ENCODE measurements around the gene SMYD4.
"Not testable (repeated sequence)": the region's sequence is repeated elsewhere in the genome, so short reads cannot be mapped to it uniquely, and the experiment has no call there.

SMYD4 gene, protein sequence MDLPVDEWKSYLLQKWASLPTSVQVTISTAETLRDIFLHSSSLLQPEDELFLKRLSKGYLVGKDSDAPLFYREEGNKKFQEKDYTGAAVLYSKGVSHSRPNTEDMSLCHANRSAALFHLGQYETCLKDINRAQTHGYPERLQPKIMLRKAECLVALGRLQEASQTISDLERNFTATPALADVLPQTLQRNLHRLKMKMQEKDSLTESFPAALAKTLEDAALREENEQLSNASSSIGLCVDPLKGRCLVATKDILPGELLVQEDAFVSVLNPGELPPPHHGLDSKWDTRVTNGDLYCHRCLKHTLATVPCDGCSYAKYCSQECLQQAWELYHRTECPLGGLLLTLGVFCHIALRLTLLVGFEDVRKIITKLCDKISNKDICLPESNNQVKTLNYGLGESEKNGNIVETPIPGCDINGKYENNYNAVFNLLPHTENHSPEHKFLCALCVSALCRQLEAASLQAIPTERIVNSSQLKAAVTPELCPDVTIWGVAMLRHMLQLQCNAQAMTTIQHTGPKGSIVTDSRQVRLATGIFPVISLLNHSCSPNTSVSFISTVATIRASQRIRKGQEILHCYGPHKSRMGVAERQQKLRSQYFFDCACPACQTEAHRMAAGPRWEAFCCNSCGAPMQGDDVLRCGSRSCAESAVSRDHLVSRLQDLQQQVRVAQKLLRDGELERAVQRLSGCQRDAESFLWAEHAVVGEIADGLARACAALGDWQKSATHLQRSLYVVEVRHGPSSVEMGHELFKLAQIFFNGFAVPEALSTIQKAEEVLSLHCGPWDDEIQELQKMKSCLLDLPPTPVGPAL

DNA sequence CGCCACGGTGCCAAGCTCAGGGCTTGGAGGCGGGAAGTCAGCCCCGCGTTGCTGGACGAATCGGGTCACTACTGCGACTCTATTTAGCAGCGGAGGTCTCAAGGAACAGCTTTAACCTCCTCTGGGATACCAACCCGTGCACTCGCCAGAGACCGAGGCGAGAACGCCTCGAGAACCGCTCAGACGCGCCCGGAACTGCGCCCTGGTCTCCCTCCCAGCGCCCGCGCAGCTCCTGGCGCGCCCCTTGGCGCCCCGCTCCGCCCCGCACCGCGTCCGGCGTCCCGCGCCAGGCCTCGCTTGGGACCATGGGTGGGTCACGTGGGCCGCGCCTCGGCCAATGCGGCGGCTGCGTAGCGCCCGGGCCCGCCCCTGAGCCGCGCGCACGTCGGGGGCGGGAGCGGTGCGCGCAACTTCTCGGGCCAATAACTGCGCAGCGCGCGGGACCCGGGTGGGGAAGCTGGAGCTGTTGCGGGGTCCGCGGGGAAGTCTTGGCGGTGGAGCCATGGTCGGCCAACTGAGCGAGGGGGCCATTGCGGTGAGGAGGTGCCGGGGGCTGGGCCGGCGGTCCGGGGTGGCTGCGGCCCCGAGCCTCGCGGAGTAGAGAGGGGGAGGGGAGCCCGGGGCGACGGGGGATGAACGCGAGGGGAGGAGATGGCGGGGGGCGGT lies at the start of gene SMYD4, which contains the start of gene RPA1:
Gene SMYD4, minus strand, starts transcription at position 311 of the 666 bp plus-strand sequence. CDS start 1,908 bp downstream, outside the sequence.
Gene RPA1, plus strand, starts transcription at position 414 of the 666 bp plus-strand sequence. Its CDS starts 89 bp downstream, at position 503.
- peak; percentile 88 for DNase-seq (ENCODE audit: low spot score)

DNA sequence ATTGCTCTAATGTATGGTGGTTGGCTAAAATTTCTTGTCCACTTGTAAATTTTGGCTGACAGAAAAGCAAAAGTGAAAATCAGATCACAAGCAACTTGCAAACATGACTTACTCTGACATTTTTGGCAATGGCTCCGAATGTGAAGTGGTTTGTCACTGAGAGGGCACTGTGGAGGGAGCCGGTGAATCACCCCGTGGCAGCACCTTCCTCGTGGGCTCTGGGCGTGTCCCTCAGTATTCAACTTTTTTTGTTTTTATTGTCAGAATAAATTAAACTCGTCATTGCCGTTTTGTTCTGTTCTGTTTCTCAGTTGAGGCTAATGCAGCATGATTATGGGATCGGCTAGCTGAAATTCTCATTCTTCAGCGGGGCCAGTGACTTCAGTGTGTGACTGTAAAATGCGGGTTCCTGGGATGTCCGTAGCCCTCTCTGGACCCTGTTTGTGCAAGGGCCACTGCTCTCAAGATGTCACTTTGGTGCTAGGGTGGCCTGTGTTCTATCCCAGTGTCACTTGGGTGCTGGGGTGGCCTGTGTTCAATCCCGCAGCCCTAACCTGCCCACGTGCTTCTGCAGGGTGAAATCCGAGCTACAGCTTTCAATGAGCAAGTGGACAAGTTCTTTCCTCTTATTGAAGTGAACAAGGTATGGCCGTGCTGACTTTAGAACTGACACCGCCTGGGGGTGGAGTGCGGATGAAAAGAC lies 48.9 kb upstream of the SMYD4 start:
- no peak for DNase-seq (ENCODE audit: low spot score)

DNA sequence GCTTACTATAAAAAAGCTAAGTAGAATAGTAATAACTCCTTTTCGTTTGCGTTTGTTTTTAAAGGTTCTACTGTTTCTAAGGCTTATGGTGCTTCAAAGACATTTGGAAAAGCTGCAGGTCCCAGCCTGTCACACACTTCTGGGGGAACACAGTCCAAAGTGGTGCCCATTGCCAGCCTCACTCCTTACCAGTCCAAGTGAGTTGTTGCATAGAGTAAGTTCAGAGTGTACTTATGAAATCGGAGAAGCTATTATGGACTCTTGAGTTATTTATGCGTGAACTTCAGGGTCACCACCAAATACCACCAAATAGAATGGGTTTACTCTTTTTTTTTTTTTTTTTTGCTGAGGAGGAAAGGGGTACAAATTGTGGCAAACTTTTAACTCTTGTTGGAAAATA lies 45.9 kb upstream of the SMYD4 start:
- DNase-seq (ENCODE audit: low spot score) = no peak

- no peak for DNase-seq (ENCODE audit: low spot score)
Measured at GRCh38 chr17:1873418-1873817, 43.7 kb upstream of the SMYD4 start.

- DNase-seq (ENCODE audit: low spot score) = no peak
Measured at GRCh38 chr17:1872976-1873375, 43.3 kb upstream of the SMYD4 start.

DNA sequence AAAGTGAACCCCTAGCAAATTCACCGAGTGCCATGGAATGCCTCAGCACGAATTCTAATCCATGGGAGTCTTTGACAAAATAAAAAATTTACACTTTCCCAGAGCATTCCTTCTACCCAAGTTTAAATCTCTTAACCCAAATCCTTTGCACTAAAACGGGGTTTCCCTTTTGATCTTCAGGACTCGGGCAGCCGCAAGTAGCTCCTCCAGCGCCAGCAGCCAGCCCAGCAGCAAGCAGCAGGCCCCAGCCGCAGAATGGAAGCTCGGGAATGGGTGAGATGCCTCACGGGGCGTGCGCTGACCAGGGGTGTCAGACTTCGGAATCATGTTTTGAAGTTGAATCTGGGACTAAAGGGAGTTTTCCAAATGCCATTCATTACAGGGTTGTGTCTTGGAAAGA lies 42.6 kb upstream of the SMYD4 start:
- no peak for DNase-seq (ENCODE audit: low spot score)

GRCh38 chr17:1871756-1872155 lies 42.1 kb upstream of the SMYD4 start:
- DNase-seq (ENCODE audit: low spot score) = no peak

DNA sequence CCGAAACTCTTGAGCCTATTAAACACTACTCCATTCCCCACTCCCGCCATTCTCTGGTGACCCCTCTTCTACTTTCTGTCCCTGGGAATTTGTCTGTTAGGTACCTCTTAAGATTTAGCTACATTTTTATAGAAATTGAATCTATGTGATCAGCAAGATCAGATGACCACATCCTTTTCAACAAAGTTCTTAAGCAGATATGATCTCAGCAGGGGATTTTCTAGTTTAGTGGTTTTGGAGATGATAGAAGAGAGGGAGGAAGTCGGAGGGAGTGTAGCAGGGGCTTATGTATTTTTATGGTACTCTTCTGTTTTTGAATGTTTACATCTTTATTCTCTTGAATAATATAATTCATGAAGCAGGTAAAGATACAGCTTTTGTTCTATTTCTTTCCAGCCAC lies 40.9 kb upstream of the SMYD4 start:
- no peak for DNase-seq (ENCODE audit: low spot score)

DNA sequence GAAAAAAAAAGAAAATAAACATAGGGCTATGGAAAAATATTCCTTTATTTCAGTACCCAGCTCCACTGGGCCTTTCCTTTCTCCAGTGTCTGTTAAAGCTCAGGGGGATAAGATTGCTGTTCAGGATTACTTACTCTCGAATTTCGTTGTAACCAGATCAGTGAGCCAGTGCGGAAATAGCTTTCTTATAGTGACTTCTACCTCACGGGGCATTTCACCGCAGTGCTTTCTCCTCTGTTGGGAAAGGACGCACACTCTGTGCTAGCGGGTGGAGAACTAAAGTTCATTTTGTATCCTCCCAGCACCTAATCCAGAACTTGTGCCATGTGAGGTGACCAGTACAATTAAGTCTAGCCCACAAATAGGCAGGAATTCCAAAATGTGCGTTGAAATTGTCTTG lies 38.4 kb upstream of the SMYD4 start:
- no peak for DNase-seq (ENCODE audit: low spot score)

DNA sequence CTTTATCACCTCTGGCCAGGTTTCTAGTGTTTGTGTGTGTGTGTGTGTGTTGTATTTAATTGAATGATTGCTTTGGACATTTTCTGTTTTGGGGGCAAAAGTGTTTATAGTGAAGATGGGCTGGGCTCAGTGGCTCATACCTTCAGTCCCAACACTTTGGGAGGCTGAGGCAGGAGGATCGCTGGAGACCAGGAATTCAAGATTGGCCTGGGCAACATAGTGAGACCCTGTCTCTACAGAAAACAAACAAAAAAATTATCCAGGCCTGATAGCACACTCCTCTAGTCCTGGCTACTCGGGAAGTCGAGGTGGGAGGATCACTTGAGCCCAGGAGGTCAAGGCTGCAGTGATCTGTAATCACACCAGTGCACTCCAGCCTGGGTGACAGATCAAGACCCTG lies 37.6 kb upstream of the SMYD4 start:
- no peak for DNase-seq (ENCODE audit: low spot score)

DNA sequence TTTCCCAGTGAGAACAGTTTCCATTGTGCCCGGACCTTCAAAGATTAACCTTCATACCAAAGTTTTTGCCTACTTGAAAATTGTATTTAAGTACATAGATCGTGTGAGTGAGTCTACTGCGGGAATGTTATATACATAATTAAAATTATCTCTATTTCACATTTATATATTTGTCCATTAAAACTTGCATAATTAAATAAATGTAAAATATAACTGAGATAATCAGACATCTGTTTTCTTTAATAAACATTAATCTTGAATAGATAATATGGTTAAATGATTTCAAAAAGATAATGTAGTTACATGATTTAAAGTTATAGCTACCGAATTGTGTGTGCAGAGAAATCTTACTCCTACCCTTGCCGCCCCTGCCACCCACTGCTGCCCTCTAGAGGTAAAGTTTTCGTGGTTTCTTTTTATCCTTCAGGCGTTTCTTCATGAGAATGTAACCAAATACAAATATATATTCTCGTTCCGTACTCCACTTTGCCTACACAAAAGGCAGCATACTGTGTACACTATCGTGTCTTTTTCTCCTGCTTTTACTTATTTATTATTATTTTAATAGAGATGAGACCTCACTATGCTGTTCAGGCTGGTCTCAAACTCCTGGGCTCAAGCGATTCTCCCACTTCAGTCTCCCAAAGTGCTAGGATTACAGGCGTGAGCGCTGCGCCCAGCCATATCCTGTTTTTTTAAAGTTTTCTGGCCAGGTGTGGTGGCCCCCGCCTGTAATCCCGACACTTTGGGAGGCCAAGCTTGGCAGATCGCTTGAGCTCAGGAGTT lies 35.7 kb upstream of the SMYD4 start:
- DNase-seq (ENCODE audit: low spot score) = no peak

DNA sequence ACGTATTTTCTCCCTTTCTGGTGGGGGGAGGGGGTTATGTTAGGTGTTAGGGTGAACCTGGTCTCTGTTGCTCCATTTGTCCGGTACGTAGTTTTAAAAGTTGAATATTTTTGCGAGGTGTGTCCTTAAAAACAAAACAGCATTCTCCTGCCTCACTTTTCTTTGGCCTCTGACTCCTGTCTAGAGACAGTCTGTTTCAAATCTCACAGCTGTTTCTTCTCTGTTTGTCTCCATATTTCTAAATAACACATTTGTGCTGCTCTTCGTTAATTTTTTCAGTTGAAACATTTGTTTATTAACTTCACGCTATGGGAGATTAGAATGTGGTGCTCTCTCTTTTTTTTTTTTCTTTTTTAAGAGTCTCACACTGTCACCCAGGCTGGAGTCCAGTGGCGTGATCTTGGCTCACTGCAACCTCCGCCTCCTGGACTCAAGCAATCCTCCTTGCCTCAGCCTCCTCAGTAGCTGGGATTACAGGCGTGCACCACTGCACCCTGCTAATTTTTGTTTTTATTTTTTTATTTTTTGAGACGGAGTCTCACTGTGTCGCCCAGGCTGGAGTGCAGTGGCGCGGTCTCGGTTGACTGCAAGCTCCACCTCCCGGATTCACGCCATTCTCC lies 31.8 kb upstream of the SMYD4 start:
- DNase-seq (ENCODE audit: low spot score) = no peak

DNA sequence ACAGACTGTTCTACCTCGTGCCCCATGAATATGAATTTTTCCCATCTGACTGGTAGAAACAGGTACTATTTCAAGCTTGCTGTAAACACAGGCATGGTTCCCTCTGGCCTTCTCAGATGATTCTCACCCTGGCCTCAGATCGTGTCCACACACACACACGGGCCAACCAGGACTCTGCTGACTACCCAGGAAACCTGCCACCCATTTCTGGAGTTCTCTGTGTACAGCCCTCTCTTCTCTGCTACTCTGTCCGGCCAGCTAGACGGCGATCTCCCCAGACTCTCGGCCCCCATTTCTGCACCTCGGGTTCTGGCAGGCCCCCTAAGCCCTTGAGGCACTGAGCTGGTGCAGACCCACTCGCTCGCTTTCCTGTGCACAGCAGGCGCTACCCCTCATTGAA lies 31.3 kb upstream of the SMYD4 start:
- DNase-seq (ENCODE audit: low spot score) = no peak

- DNase-seq (ENCODE audit: low spot score) = not testable (repeated sequence)
Measured at GRCh38 chr17:1856462-1856861, 26.8 kb upstream of the SMYD4 start.

DNA sequence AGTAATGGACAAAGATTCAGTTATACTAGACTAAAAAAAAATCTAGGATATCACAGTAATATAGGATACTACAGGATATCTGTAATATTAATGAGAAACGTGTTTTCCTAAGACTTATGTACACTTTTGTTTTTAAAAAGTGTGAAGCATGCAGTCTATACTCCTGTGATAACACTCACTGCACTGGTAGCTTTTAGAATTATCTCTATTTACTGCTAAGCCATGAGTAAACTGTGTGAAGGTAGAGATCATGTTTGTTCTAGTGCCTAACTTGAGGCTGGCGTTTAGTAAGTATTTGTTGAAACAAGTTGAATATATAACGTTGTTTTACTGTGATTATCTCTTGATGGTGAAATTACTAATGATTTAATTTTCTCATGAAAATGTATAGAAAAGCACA lies 24.0 kb upstream of the SMYD4 start:
- no peak for DNase-seq (ENCODE audit: low spot score)

- no peak for DNase-seq (ENCODE audit: low spot score)
Measured at GRCh38 chr17:1852327-1852726, 22.6 kb upstream of the SMYD4 start.

DNA sequence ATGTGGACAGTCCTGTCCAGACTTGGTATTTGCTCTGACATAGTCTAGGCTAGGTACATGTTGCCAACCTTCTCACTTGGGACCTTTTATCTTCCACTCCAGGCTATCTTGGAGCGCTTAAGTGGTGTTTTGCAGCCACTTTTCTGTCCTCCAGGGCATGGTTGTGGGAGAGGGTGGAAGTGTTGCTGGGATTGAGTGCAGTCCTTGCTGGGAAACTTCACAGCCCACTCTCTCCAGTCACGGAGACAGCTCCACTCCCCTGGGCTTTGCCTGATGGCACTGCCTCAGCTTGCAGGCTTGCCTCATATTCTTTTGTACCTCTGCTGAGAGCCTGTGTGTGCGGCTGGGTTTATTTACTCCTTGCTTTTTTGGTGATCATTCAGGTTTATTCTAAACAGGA lies 17.5 kb upstream of the SMYD4 start:
- DNase-seq (ENCODE audit: low spot score) = no peak

DNA sequence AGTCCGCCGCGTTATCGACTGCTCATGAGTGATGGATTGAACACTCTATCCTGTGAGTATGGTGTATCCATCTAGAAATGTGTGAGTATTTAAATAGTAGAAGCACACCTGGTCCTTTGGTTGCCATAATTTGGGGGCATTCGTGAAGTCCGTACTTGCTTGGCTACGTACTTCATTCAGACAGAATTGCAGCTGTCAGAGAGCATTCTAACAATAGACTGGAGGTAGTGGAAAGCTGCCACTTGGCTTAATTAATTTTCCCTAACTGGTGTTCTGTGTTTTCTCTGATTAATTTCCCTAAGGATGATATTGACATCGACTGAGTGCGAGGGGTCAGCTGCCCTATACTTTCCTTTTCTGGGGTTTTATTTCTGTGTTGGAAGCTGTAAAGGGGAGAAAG lies 14.2 kb upstream of the SMYD4 start:
- no peak for DNase-seq (ENCODE audit: low spot score)

DNA sequence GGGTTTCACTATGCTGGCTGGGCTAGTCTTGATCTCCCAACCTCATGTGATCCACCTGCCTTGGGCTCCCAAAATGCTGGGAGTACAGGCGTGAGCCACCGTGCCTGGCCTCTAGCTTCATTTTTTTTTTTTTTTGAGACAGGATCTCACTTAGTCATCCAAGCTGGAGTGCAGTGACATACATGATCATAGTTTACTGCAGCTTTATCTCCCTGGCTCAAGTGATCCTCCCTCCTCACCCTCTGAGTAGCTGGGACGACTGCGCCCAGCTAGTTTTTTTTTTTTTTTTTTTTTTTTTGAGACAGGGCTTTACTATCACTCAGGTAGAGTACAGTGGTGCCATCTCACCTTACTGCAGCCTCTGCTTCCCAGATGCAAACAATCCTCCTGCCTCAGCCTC lies 9.8 kb upstream of the SMYD4 start:
- no peak for DNase-seq (ENCODE audit: low spot score)

GRCh38 chr17:1834380-1835149 lies 4.9 kb upstream of the SMYD4 start:
- no peak for DNase-seq (ENCODE audit: low spot score)
